ENCODE measurements around the gene FIGN. TPM values are rescaled to one million over a fixed set of nuclear protein-coding genes. Genes with fewer than 3 reads are reported as not detected.

The FIGN gene
- total RNA-seq, 1 experiment from 2014 or later = not detected

DNA sequence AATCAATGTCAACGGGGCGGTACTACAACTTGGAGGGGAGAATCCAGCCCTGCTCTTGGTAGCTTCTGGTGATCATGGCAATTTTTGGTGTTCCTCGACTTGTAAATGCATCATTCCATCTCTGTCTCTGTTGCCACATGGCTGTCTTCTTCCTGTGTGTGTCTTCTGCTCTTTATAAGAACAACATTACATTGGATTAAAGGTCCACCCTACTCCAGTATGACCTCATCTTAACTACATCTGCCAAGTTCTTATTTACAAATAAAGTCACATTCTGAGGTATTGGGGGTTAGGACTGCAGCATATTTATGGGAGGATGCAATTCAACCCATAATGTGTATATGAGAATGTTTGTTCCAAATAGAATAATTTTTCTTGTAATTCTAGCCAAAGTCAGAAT lies 28.8 kb upstream of the FIGN start:
- Histone ChIP-seq H3K9ac (ENCODE audit: low read length) (no peak overlapping the region), H2AFZ (ENCODE audit: low read depth, low read length, poor library complexity, severe bottlenecking) (no peak overlapping the region), H4K20me1 (ENCODE audit: insufficient read depth) (no peaks in the 10 kb centered on the region), H3K27ac (ENCODE audit: low read depth, low read length) (no peak overlapping the region), H3K4me3 (replicated peaks in 1 of 2; ENCODE audit: low read depth in 1 of 2, low read length in 2 of 2) (no peak overlapping the region), H3K79me2 (ENCODE audit: insufficient read depth, low read length) (no peaks in the 10 kb centered on the region), H3K9me3 (ENCODE audit: control insufficient read depth in 1 of 2, insufficient read depth in 1 of 2, low read depth in 1 of 2, low read length in 2 of 2) (no peaks in the 10 kb centered on the region), H3K4me2 (ENCODE audit: low read length) (no peak overlapping the region), H3K4me1 (ENCODE audit: control insufficient read depth in 1 of 2, insufficient read depth in 2 of 2, low read length in 2 of 2) (no peaks in the 10 kb centered on the region), H3K9me2 (ENCODE audit: insufficient read depth) (no peaks in the 10 kb centered on the region), H3K27me3 (ENCODE audit: insufficient read depth, low read length) (peaks cover 50% of the 10 kb centered on the region; the same call in 1 of the 2 replicates), H3K36me3 (ENCODE audit: control insufficient read depth in 1 of 2, insufficient read depth in 2 of 2, low read length in 2 of 2) (no peaks in the 10 kb centered on the region)
- BruUV-seq (replicated peaks) = no TSS peak
- intact Hi-C loops (cut with micrococcal nuclease) = no loop called here
- no peak for DNase-seq (ENCODE audit: low read depth, low spot score)
- CTCF ChIA-PET = no interaction called here
- no peak for TF ChIP-seq CBX3 (IDR thresholded peaks at IDR 0.05; ENCODE audit: low read depth)
- RAD21 ChIA-PET (ENCODE audit: low non-redundant PET in 1 of 2, low total read pairs in 2 of 2, uncharacterized antibody in 2 of 2, unreplicated experiment in 2 of 2) = no interaction called here
- POLR2A ChIA-PET = no interaction called here
- no peak for ATAC-seq

DNA sequence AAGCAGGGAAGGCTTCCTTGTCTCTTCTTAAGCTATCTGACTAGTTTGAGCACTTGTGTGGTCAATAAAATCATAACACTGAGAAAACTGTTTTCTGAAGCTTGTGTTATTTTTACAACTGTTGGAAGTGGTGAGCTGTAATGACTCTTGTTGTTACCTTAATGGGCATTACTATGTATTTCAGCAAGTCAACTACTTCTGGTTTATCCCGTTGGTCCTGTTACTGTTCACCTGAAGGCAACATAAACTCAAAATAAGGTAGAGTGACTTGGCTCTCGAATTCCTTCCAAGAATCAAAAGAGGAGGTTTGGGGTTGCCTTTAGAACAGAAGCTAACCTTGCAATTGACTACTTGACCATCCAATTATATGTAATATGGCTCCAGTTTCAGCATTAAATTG lies 23.2 kb upstream of the FIGN start:
- no peak overlapping the region for H3K27ac ChIP-seq (ENCODE audit: low read depth, low read length)
- ChIA-PET POLR2A (no interaction called here), CTCF (no interaction called here), RAD21 (ENCODE audit: low non-redundant PET in 1 of 2, low total read pairs in 2 of 2, uncharacterized antibody in 2 of 2, unreplicated experiment in 2 of 2) (no interaction called here)
- no peak overlapping the region for H2AFZ ChIP-seq (ENCODE audit: low read depth, low read length, poor library complexity, severe bottlenecking)
- TF ChIP-seq SP1 (IDR thresholded peaks at IDR 0.05; ENCODE audit: low read depth) = no peak
- no peak for TF ChIP-seq POLR2A (IDR thresholded peaks at IDR 0.05; ENCODE audit: borderline replicate concordance, extremely low read depth, insufficient read depth, insufficient read length)
- TF ChIP-seq ZNF274 (IDR thresholded peaks at IDR 0.05; ENCODE audit: low read depth, low read length) = no peak
- TF ChIP-seq, protein P1, sequence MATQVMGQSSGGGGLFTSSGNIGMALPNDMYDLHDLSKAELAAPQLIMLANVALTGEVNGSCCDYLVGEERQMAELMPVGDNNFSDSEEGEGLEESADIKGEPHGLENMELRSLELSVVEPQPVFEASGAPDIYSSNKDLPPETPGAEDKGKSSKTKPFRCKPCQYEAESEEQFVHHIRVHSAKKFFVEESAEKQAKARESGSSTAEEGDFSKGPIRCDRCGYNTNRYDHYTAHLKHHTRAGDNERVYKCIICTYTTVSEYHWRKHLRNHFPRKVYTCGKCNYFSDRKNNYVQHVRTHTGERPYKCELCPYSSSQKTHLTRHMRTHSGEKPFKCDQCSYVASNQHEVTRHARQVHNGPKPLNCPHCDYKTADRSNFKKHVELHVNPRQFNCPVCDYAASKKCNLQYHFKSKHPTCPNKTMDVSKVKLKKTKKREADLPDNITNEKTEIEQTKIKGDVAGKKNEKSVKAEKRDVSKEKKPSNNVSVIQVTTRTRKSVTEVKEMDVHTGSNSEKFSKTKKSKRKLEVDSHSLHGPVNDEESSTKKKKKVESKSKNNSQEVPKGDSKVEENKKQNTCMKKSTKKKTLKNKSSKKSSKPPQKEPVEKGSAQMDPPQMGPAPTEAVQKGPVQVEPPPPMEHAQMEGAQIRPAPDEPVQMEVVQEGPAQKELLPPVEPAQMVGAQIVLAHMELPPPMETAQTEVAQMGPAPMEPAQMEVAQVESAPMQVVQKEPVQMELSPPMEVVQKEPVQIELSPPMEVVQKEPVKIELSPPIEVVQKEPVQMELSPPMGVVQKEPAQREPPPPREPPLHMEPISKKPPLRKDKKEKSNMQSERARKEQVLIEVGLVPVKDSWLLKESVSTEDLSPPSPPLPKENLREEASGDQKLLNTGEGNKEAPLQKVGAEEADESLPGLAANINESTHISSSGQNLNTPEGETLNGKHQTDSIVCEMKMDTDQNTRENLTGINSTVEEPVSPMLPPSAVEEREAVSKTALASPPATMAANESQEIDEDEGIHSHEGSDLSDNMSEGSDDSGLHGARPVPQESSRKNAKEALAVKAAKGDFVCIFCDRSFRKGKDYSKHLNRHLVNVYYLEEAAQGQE (IDR thresholded peaks at IDR 0.05; ENCODE audit: low read depth) = no peak
- no peak for TF ChIP-seq EZH2phosphoT487 (IDR thresholded peaks at IDR 0.05; ENCODE audit: borderline replicate concordance)
- TF ChIP-seq, protein P2, sequence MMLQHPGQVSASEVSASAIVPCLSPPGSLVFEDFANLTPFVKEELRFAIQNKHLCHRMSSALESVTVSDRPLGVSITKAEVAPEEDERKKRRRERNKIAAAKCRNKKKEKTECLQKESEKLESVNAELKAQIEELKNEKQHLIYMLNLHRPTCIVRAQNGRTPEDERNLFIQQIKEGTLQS (IDR thresholded peaks at IDR 0.05) = no peak
- TF ChIP-seq, protein P3, sequence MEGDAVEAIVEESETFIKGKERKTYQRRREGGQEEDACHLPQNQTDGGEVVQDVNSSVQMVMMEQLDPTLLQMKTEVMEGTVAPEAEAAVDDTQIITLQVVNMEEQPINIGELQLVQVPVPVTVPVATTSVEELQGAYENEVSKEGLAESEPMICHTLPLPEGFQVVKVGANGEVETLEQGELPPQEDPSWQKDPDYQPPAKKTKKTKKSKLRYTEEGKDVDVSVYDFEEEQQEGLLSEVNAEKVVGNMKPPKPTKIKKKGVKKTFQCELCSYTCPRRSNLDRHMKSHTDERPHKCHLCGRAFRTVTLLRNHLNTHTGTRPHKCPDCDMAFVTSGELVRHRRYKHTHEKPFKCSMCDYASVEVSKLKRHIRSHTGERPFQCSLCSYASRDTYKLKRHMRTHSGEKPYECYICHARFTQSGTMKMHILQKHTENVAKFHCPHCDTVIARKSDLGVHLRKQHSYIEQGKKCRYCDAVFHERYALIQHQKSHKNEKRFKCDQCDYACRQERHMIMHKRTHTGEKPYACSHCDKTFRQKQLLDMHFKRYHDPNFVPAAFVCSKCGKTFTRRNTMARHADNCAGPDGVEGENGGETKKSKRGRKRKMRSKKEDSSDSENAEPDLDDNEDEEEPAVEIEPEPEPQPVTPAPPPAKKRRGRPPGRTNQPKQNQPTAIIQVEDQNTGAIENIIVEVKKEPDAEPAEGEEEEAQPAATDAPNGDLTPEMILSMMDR (IDR thresholded peaks at IDR 0.05 in 2 of 3, conservative IDR thresholded peaks at IDR 0.05 in 1 of 3; ENCODE audit: borderline replicate concordance in 1 of 3, insufficient read depth in 1 of 3, low read depth in 2 of 3, low read length in 2 of 3) = no peak
- no peak for TF ChIP-seq EZH2 (IDR thresholded peaks at IDR 0.05)
- TF ChIP-seq RAD21 (IDR thresholded peaks at IDR 0.05; ENCODE audit: low read depth) = no peak
- no peak for TF ChIP-seq POLR2AphosphoS5 (IDR thresholded peaks at IDR 0.05; ENCODE audit: low read depth, low read length)
- no peak for TF ChIP-seq JUND (IDR thresholded peaks at IDR 0.05)
- no peak for TF ChIP-seq ELF1 (IDR thresholded peaks at IDR 0.05; ENCODE audit: borderline replicate concordance, low read depth)
- TF ChIP-seq ZFX (IDR thresholded peaks at IDR 0.05) = no peak
- TF ChIP-seq EGR1 (IDR thresholded peaks at IDR 0.05; ENCODE audit: low read depth) = no peak
- H3K27me3 ChIP-seq (ENCODE audit: insufficient read depth, low read length) = peaks cover 64% of the 10 kb centered on the region; the same call in 1 of the 2 replicates
- H3K4me2 ChIP-seq (ENCODE audit: low read length) = no peak overlapping the region
- no peaks in the 10 kb centered on the region for H3K36me3 ChIP-seq (ENCODE audit: control insufficient read depth in 1 of 2, insufficient read depth in 2 of 2, low read length in 2 of 2)
- H3K4me1 ChIP-seq (ENCODE audit: control insufficient read depth in 1 of 2, insufficient read depth in 2 of 2, low read length in 2 of 2) = no peaks in the 10 kb centered on the region
- DNase-seq (ENCODE audit: low read depth, low spot score) (no peak), ATAC-seq (no peak)
- no peaks in the 10 kb centered on the region for H3K79me2 ChIP-seq (ENCODE audit: insufficient read depth, low read length)
- BruUV-seq (replicated peaks) = no TSS peak
- H3K9ac ChIP-seq (ENCODE audit: low read length) = no peak overlapping the region
- H4K20me1 ChIP-seq (ENCODE audit: insufficient read depth) = no peaks in the 10 kb centered on the region
- H3K9me3 ChIP-seq (ENCODE audit: control insufficient read depth in 1 of 2, insufficient read depth in 1 of 2, low read depth in 1 of 2, low read length in 2 of 2) = no peaks in the 10 kb centered on the region
- intact Hi-C loops (cut with micrococcal nuclease) = no loop called here
- no peaks in the 10 kb centered on the region for H3K9me2 ChIP-seq (ENCODE audit: insufficient read depth)
- no peak overlapping the region for H3K4me3 ChIP-seq (replicated peaks in 1 of 2; ENCODE audit: low read depth in 1 of 2, low read length in 2 of 2)

All from HCT116 (cell line).